Lower lobe of right lung (tissue), 2 donors: ENCODE measurements around the gene EMP1. TPM values are rescaled to one million over a fixed set of nuclear protein-coding genes. Genes with fewer than 3 reads are reported as not detected.

Experiments used
- ATAC-seq, 2 donors: fragments of 200-7000 bp; cut with Tn5 transposase; one replicate each; pipeline ENCODE4 v1.9.1; 2020 to 2022; ENCODE audit warnings: mild to moderate bottlenecking in 2 of 2, moderate library complexity in 2 of 2
- DNase-seq: peaks from one replicate; pipeline ENCODE4 v3.0.0-alpha.2; 2020
- H3K27ac ChIP-seq: fragments of 200-600 bp; one replicate; pipeline ENCODE4 v1.8.0; 2022
- H3K27me3 ChIP-seq: fragments of 200-600 bp; one replicate; pipeline ENCODE4 v1.8.0; 2022; ENCODE audit warnings: low read depth
- H3K36me3 ChIP-seq: fragments of 200-600 bp; one replicate; pipeline ENCODE4 v1.8.0; 2022; ENCODE audit warnings: mild to moderate bottlenecking
- H3K4me1 ChIP-seq: fragments of 200-600 bp; one replicate; pipeline ENCODE4 v1.8.0; 2022
- H3K4me3 ChIP-seq: fragments of 200-600 bp; one replicate; pipeline ENCODE4 v1.8.0; 2022; ENCODE audit warnings: mild to moderate bottlenecking
- H3K9me3 ChIP-seq: fragments of 200-600 bp; one replicate; pipeline ENCODE4 v1.8.0; 2022
- CTCF ChIP-seq: fragments of 200-600 bp; IDR thresholded peaks from one replicate; pipeline ENCODE4 v1.8.0; 2022; ENCODE audit warnings: antibody characterized with exemption, mild to moderate bottlenecking
- intact Hi-C: fragments of 100-400 bp; cut with DNase I; formaldehyde crosslinking; loops from one replicate; pipeline ENCODE4 v1.11.0; 2022
- total RNA-seq: library from RNA; stranded (reverse); fragmentation: NEBNext Ultra II Directional; extraction: Animal tissue kit (Norgen Biotek cat#: 25700); gene quantifications from one replicate; pipeline ENCODE4 v1.2.1, GENCODE V29; 2021
- donor health status: DM: no; HTN: yes; CAD: no; lungs with severe emphysema.

The EMP1 gene
- total RNA-seq, 1 donor from 2014 or later = 195 TPM

GRCh38 chr12:13187399-13187798 lies 9.1 kb upstream of the EMP1 start:
- no peaks in the 10 kb centered on the region for H3K36me3 ChIP-seq
- H3K4me1 ChIP-seq = no peaks in the 10 kb centered on the region
- intact Hi-C loops = no loop called here
- H3K27me3 ChIP-seq = no peaks in the 10 kb centered on the region
- ATAC-seq (peak in 1 of 2 donors; percentile 44), DNase-seq (no peak)
- H3K4me3 ChIP-seq = no peak overlapping the region
- no peak for TF ChIP-seq CTCF
- H3K27ac ChIP-seq = no peak overlapping the region
- H3K9me3 ChIP-seq = no peaks in the 10 kb centered on the region

- no peaks in the 10 kb centered on the region for H3K27me3 ChIP-seq
- TF ChIP-seq CTCF = no peak
These were observed 7.3 kb upstream of the EMP1 start for GRCh38 chr12:13189264-13189663.

GRCh38 chr12:13190275-13190674 lies 6.3 kb upstream of the EMP1 start:
- peaks cover 2% of the 10 kb centered on the region for H3K4me1 ChIP-seq
- H3K9me3 ChIP-seq = no peaks in the 10 kb centered on the region
- no peaks in the 10 kb centered on the region for H3K36me3 ChIP-seq
- H3K27ac ChIP-seq = no peak overlapping the region
- H3K4me3 ChIP-seq = no peak overlapping the region
- TF ChIP-seq CTCF = no peak
- DNase-seq (no peak), ATAC-seq (no peak)
- H3K27me3 ChIP-seq = no peaks in the 10 kb centered on the region
- intact Hi-C loops = no loop called here

More at GRCh38 chr12:13189264-13189663, 7.3 kb upstream of the EMP1 start:
- Histone ChIP-seq H3K4me3 (no peak overlapping the region), H3K36me3 (no peaks in the 10 kb centered on the region), H3K4me1 (no peaks in the 10 kb centered on the region), H3K9me3 (no peaks in the 10 kb centered on the region), H3K27ac (no peak overlapping the region)
- intact Hi-C loops = no loop called here
- DNase-seq (no peak), ATAC-seq (no peak)

- Histone ChIP-seq H3K9me3 (no peaks in the 10 kb centered on the region), H3K4me1 (peaks cover 13% of the 10 kb centered on the region), H3K27me3 (no peaks in the 10 kb centered on the region), H3K4me3 (no peak overlapping the region), H3K36me3 (no peaks in the 10 kb centered on the region), H3K27ac (no peak overlapping the region)
- ATAC-seq = no peak
- intact Hi-C loops = no loop called here
- DNase-seq = no peak
- no peak for TF ChIP-seq CTCF
These were observed 3.8 kb upstream of the EMP1 start for GRCh38 chr12:13192719-13193118.

- intact Hi-C loops = no loop called here
- DNase-seq (no peak), ATAC-seq (no peak)
- TF ChIP-seq CTCF = no peak
- H3K27me3 ChIP-seq = no peaks in the 10 kb centered on the region
- H3K4me3 ChIP-seq = no peak overlapping the region
- H3K36me3 ChIP-seq = no peaks in the 10 kb centered on the region
- no peak overlapping the region for H3K27ac ChIP-seq
- H3K9me3 ChIP-seq = no peaks in the 10 kb centered on the region
- H3K4me1 ChIP-seq = peaks cover 20% of the 10 kb centered on the region
These were observed 2.9 kb upstream of the EMP1 start for GRCh38 chr12:13193505-13194231.
